ENCODE data around the gene ERN1.

- TF ChIP-seq CTCF (IDR thresholded peaks at IDR 0.05; ENCODE audit: low read length) (peak; percentile 57), EZH2phosphoT487 (IDR thresholded peaks at IDR 0.05; ENCODE audit: low read length) (no peak)
Measured at GRCh38 chr17:64028874-64029464, 101.0 kb downstream of the ERN1 start.
